Activated T-helper 17 cell treated with anti-CD3 and anti-CD28 coated beads, Interleukin-2, amount 50 U/mL, for 72 hours (primary cell): ENCODE results near the gene TBCEL. TPM values are rescaled to one million over a fixed set of nuclear protein-coding genes. Genes with fewer than 3 reads are reported as not detected.
A peak's percentile ranks its signal among the peaks of the same experiment; 100 is the strongest.

Source experiments
- ATAC-seq: fragments of 150-1000 bp; cut with Tn5 transposase; replicated peaks from 2 replicates; pipeline ENCODE4 v1.10.0; 2021; ENCODE audit warnings: mild to moderate bottlenecking, moderate library complexity
- H3K27ac Mint-ChIP-seq: one replicate; pipeline ENCODE4 v1.8.0; 2022; ENCODE audit warnings: mixed read lengths
- H3K27me3 Mint-ChIP-seq: one replicate; pipeline ENCODE4 v1.8.0; 2022; ENCODE audit warnings: mixed read lengths
- H3K36me3 Mint-ChIP-seq: one replicate; pipeline ENCODE4 v1.8.0; 2022; ENCODE audit warnings: low read depth, mild to moderate bottlenecking, mixed read lengths
- H3K4me1 Mint-ChIP-seq: one replicate; pipeline ENCODE4 v1.8.0; 2022; ENCODE audit warnings: mixed read lengths
- H3K4me3 Mint-ChIP-seq: one replicate; pipeline ENCODE4 v1.8.0; 2022; ENCODE audit warnings: mild to moderate bottlenecking, mixed read lengths
- H3K9me3 Mint-ChIP-seq: one replicate; pipeline ENCODE4 v1.8.0; 2022; ENCODE audit warnings: mixed read lengths
- total RNA-seq, 2 donors: library from RNA; stranded (reverse); gene quantifications; one replicate each; pipeline ENCODE4 v1.2.3, GENCODE V29; 2022

Gene TBCEL
- total RNA-seq, 2 donors from 2014 or later = 6.2 to 7.8 TPM

GRCh38 chr11:121037016-121037415, 13.1 kb downstream of the TBCEL start:
- peaks cover 16% of the 10 kb centered on the region for H3K4me1 Mint-ChIP-seq
- peak overlapping the region; percentile 72 for H3K27ac Mint-ChIP-seq
- no peaks in the 10 kb centered on the region for H3K9me3 Mint-ChIP-seq
- H3K4me3 Mint-ChIP-seq = no peak overlapping the region
- no peak for ATAC-seq
- H3K36me3 Mint-ChIP-seq = no peaks in the 10 kb centered on the region
- no peaks in the 10 kb centered on the region for H3K27me3 Mint-ChIP-seq

DNA sequence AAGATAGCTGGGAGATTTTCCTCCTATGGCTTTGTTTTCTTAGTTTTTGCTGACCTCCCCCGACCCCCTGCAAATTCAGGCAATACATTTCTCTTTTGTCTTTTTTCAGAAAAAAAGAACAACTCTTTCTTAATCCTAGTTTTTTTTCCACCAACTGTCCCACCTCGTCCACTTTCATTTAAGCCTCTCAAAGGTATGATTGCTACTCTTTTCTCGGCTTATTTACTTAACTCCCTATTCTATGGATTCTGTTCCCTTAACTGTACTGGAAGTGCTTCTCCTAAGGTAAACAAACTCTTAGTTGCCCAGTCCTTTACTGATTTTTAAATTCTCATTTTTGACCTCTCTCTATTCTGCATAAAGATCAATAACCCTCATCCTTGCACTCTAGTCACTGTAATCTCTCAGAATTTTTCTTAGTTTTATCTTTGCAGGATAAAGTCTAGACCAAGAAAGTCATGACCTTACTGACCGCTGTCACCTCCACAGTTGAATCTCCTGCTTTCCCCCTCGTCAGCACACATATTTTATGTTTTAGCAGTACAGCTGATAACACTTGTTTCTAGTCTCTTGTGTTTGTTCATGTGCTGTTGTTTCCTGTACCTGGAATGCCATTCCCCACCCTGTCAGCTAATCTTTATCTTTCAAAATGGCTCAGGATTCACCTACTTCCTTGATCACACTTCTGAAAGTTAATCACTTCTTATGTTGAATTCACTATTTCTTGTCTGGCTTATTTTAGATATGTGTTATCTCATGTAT, 14.9 kb downstream of the TBCEL start:
- Mint-ChIP-seq H3K27ac (no peak overlapping the region), H3K9me3 (no peaks in the 10 kb centered on the region), H3K36me3 (no peaks in the 10 kb centered on the region), H3K27me3 (no peaks in the 10 kb centered on the region), H3K4me1 (peaks cover 17% of the 10 kb centered on the region), H3K4me3 (no peak overlapping the region)
- ATAC-seq = no peak

GRCh38 chr11:121039971-121040613, 16.2 kb downstream of the TBCEL start:
- no peak for ATAC-seq
- Mint-ChIP-seq H3K4me1 (peaks cover 21% of the 10 kb centered on the region), H3K27me3 (no peaks in the 10 kb centered on the region), H3K36me3 (no peaks in the 10 kb centered on the region), H3K9me3 (no peaks in the 10 kb centered on the region), H3K27ac (no peak overlapping the region), H3K4me3 (no peak overlapping the region)

- no peaks in the 10 kb centered on the region for H3K36me3 Mint-ChIP-seq
- H3K4me3 Mint-ChIP-seq = no peak overlapping the region
- H3K27ac Mint-ChIP-seq = no peak overlapping the region
- H3K4me1 Mint-ChIP-seq = peaks cover 16% of the 10 kb centered on the region
- ATAC-seq = no peak
- no peaks in the 10 kb centered on the region for H3K9me3 Mint-ChIP-seq
- no peaks in the 10 kb centered on the region for H3K27me3 Mint-ChIP-seq
Observed at GRCh38 chr11:121040614-121041002, 16.7 kb downstream of the TBCEL start.

GRCh38 chr11:121041072-121041471, 17.2 kb downstream of the TBCEL start:
- Mint-ChIP-seq H3K9me3 (no peaks in the 10 kb centered on the region), H3K36me3 (peaks cover 3% of the 10 kb centered on the region), H3K4me3 (no peak overlapping the region), H3K27ac (no peak overlapping the region), H3K27me3 (no peaks in the 10 kb centered on the region), H3K4me1 (peaks cover 12% of the 10 kb centered on the region)
- ATAC-seq = no peak

- Mint-ChIP-seq H3K9me3 (no peaks in the 10 kb centered on the region), H3K36me3 (peaks cover 16% of the 10 kb centered on the region), H3K4me3 (no peak overlapping the region), H3K4me1 (peaks cover 6% of the 10 kb centered on the region), H3K27me3 (no peaks in the 10 kb centered on the region), H3K27ac (no peak overlapping the region)
- ATAC-seq = no peak
Observed at GRCh38 chr11:121042296-121042695, 18.4 kb downstream of the TBCEL start.

GRCh38 chr11:121047926-121048325, 24.0 kb downstream of the TBCEL start:
- no peak overlapping the region for H3K27ac Mint-ChIP-seq
- no peaks in the 10 kb centered on the region for H3K9me3 Mint-ChIP-seq
- peaks cover 48% of the 10 kb centered on the region for H3K36me3 Mint-ChIP-seq
- H3K4me1 Mint-ChIP-seq = peaks cover 6% of the 10 kb centered on the region
- H3K4me3 Mint-ChIP-seq = no peak overlapping the region
- no peaks in the 10 kb centered on the region for H3K27me3 Mint-ChIP-seq
- ATAC-seq = no peak

GRCh38 chr11:121048464-121049233, 24.7 kb downstream of the TBCEL start:
- H3K27me3 Mint-ChIP-seq = no peaks in the 10 kb centered on the region
- no peak overlapping the region for H3K4me3 Mint-ChIP-seq
- H3K36me3 Mint-ChIP-seq = peaks cover 55% of the 10 kb centered on the region
- peaks cover 6% of the 10 kb centered on the region for H3K4me1 Mint-ChIP-seq
- ATAC-seq = no peak
- no peak overlapping the region for H3K27ac Mint-ChIP-seq
- no peaks in the 10 kb centered on the region for H3K9me3 Mint-ChIP-seq

DNA sequence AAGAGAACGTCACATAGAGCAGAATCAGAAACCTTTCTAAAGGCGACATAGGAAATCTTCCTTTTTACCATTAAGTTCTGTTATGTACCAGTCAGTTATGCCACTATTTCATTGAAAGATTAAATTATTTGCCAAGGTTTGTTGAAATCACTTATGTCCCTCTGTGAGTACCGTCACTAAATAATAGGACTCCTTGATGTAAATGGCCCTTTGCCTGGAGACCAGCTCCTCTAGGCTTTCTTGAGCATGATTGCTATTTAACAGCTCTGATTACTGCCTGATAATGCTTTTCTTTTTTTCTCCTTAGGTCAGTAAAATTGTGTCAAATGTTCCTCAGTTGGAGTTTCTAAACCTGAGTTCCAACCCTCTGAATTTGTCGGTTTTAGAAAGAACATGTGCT, 29.3 kb downstream of the TBCEL start:
- Mint-ChIP-seq H3K4me1 (no peaks in the 10 kb centered on the region), H3K4me3 (no peak overlapping the region), H3K27me3 (no peaks in the 10 kb centered on the region), H3K27ac (no peak overlapping the region), H3K36me3 (peaks cover 73% of the 10 kb centered on the region), H3K9me3 (no peaks in the 10 kb centered on the region)
- no peak for ATAC-seq

GRCh38 chr11:121054266-121054665, 30.4 kb downstream of the TBCEL start:
- Mint-ChIP-seq H3K9me3 (no peaks in the 10 kb centered on the region), H3K27ac (no peak overlapping the region), H3K36me3 (peaks cover 71% of the 10 kb centered on the region), H3K27me3 (no peaks in the 10 kb centered on the region), H3K4me1 (no peaks in the 10 kb centered on the region), H3K4me3 (no peak overlapping the region)
- ATAC-seq = no peak

DNA sequence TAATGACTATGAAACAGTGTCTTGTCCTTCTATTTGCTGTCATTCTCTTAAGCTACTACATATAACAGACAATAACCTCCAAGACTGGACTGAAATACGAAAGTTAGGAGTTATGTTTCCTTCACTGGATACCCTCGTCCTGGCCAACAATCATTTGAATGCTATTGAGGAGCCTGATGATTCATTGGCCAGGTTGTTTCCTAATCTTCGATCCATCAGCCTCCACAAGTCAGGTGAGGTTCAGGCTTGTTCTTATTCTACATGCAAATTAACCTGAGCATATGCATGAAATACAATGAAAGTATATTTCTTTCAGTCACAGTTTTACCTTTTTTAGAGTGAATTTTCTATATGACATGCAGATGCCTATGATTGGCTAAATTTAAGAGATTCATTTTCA, 31.2 kb downstream of the TBCEL start:
- Mint-ChIP-seq H3K27ac (no peak overlapping the region), H3K4me1 (no peaks in the 10 kb centered on the region), H3K27me3 (no peaks in the 10 kb centered on the region), H3K9me3 (no peaks in the 10 kb centered on the region), H3K4me3 (no peak overlapping the region), H3K36me3 (peaks cover 68% of the 10 kb centered on the region)
- no peak for ATAC-seq

DNA sequence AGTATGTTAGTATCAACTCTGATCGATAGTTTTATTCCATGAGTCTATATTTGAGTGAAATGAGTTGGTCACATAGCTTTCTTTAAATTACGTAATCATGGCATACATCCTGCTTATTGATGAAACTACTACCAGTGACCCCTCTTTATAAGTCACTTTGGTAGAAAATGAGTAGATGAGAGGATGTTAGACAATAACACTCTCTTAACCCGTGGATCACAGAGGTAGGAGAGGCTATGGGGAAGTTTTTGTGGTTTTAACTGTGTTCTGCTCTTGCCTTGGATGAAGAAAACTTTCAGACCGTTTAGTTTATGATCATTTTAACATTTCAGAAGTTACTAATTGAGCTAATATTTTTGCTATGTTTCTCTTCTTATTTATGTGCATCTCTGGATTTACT, 34.0 kb downstream of the TBCEL start:
- H3K27ac Mint-ChIP-seq = no peak overlapping the region
- no peaks in the 10 kb centered on the region for H3K9me3 Mint-ChIP-seq
- H3K4me3 Mint-ChIP-seq = no peak overlapping the region
- no peaks in the 10 kb centered on the region for H3K4me1 Mint-ChIP-seq
- H3K36me3 Mint-ChIP-seq = peaks cover 78% of the 10 kb centered on the region
- ATAC-seq = no peak
- no peaks in the 10 kb centered on the region for H3K27me3 Mint-ChIP-seq

GRCh38 chr11:121058941-121059340, 35.0 kb downstream of the TBCEL start:
- H3K9me3 Mint-ChIP-seq = no peaks in the 10 kb centered on the region
- no peaks in the 10 kb centered on the region for H3K4me1 Mint-ChIP-seq
- no peaks in the 10 kb centered on the region for H3K27me3 Mint-ChIP-seq
- H3K27ac Mint-ChIP-seq = no peak overlapping the region
- no peak for ATAC-seq
- H3K36me3 Mint-ChIP-seq = peaks cover 73% of the 10 kb centered on the region
- H3K4me3 Mint-ChIP-seq = no peak overlapping the region

GRCh38 chr11:121059605-121060004, 35.7 kb downstream of the TBCEL start:
- Mint-ChIP-seq H3K4me3 (no peak overlapping the region), H3K27ac (no peak overlapping the region), H3K36me3 (peaks cover 66% of the 10 kb centered on the region), H3K9me3 (no peaks in the 10 kb centered on the region), H3K4me1 (no peaks in the 10 kb centered on the region), H3K27me3 (no peaks in the 10 kb centered on the region)
- ATAC-seq = peak; percentile 67

- Mint-ChIP-seq H3K4me3 (no peak overlapping the region), H3K9me3 (no peaks in the 10 kb centered on the region), H3K27ac (no peak overlapping the region), H3K4me1 (no peaks in the 10 kb centered on the region), H3K27me3 (no peaks in the 10 kb centered on the region), H3K36me3 (peaks cover 55% of the 10 kb centered on the region)
- ATAC-seq = no peak
Observed at GRCh38 chr11:121063728-121064127, 39.8 kb downstream of the TBCEL start.
